Central memory CD8-positive, alpha-beta T cell (primary cell): ENCODE results near the gene HIRA.

ENCODE experiments used
- ATAC-seq: fragments of 150-1000 bp; cut with Tn5 transposase; replicated peaks from 2 replicates; pipeline ENCODE4 v1.10.0; 2022; ENCODE audit warnings: mild to moderate bottlenecking, moderate FRiP score, moderate number of reproducible peaks; ENCODE audit not compliant: poor library complexity, severe bottlenecking; ENCODE audit errors: extremely low read depth
- DNase-seq, 2 donors: peaks; one replicate each; pipeline ENCODE4 v3.0.0; 2021; ENCODE audit warnings: low spot score in 2 of 2
- H3K27ac Mint-ChIP-seq: one replicate; pipeline ENCODE4 v1.8.0; 2022; ENCODE audit warnings: low read depth, mild to moderate bottlenecking, moderate library complexity, mixed read lengths
- H3K27me3 Mint-ChIP-seq: one replicate; pipeline ENCODE4 v1.8.0; 2022; ENCODE audit warnings: mixed read lengths
- H3K36me3 Mint-ChIP-seq: one replicate; pipeline ENCODE4 v1.8.0; 2022; ENCODE audit warnings: mild to moderate bottlenecking, moderate library complexity, mixed read lengths; ENCODE audit not compliant: insufficient read depth
- H3K4me1 Mint-ChIP-seq: one replicate; pipeline ENCODE4 v1.8.0; 2022; ENCODE audit warnings: mixed read lengths
- H3K4me3 Mint-ChIP-seq: one replicate; pipeline ENCODE4 v1.8.0; 2022; ENCODE audit warnings: mild to moderate bottlenecking, moderate library complexity, mixed read lengths
- H3K9me3 Mint-ChIP-seq: one replicate; pipeline ENCODE4 v1.8.0; 2022; ENCODE audit warnings: mixed read lengths

The HIRA gene

GRCh38 chr22:19430890-19431541 lies 517 bp downstream of the HIRA start:
- peaks cover 35% of the 10 kb centered on the region for H3K36me3 Mint-ChIP-seq
- H3K27me3 Mint-ChIP-seq, result no peaks in the 10 kb centered on the region
- ATAC-seq, result no peak
- H3K9me3 Mint-ChIP-seq, result no peaks in the 10 kb centered on the region
- DNase-seq, result no peak
- peak overlapping the region; percentile 87 for H3K27ac Mint-ChIP-seq
- H3K4me3 Mint-ChIP-seq, result peak overlapping the region; percentile 88
- H3K4me1 Mint-ChIP-seq, result peaks cover 45% of the 10 kb centered on the region

GRCh38 chr22:19429950-19430889 lies 1.3 kb downstream of the HIRA start:
- peaks cover 30% of the 10 kb centered on the region for H3K36me3 Mint-ChIP-seq
- H3K27me3 Mint-ChIP-seq, result no peaks in the 10 kb centered on the region
- H3K4me1 Mint-ChIP-seq, result peaks cover 47% of the 10 kb centered on the region
- peak overlapping the region; percentile 87 for H3K27ac Mint-ChIP-seq
- ATAC-seq, result peak; percentile 35
- peak overlapping the region; percentile 88 for H3K4me3 Mint-ChIP-seq
- no peaks in the 10 kb centered on the region for H3K9me3 Mint-ChIP-seq
- peak in 1 of 2 donors; percentile 18 for DNase-seq

- H3K27ac Mint-ChIP-seq, result peak overlapping the region; percentile 94
- ATAC-seq (no peak), DNase-seq (no peak)
- peaks cover 71% of the 10 kb centered on the region for H3K4me1 Mint-ChIP-seq
- H3K36me3 Mint-ChIP-seq, result peaks cover 21% of the 10 kb centered on the region
- no peaks in the 10 kb centered on the region for H3K27me3 Mint-ChIP-seq
- no peak overlapping the region for H3K4me3 Mint-ChIP-seq
- no peaks in the 10 kb centered on the region for H3K9me3 Mint-ChIP-seq
These were observed 7.4 kb downstream of the HIRA start for GRCh38 chr22:19424186-19424500.

- no peak for DNase-seq
These were observed 8.9 kb downstream of the HIRA start for GRCh38 chr22:19422440-19423301.

GRCh38 chr22:19420321-19420720 lies 11.2 kb downstream of the HIRA start:
- Mint-ChIP-seq H3K9me3 (no peaks in the 10 kb centered on the region), H3K4me3 (peak overlapping the region; percentile 68)
- DNase-seq, result no peak

More at GRCh38 chr22:19422440-19423301, 8.9 kb downstream of the HIRA start:
- H3K9me3 Mint-ChIP-seq, result no peaks in the 10 kb centered on the region
- H3K4me3 Mint-ChIP-seq, result peak overlapping the region; percentile 26
- H3K4me1 Mint-ChIP-seq, result peaks cover 73% of the 10 kb centered on the region
- peaks cover 17% of the 10 kb centered on the region for H3K36me3 Mint-ChIP-seq
- no peak for ATAC-seq
- no peaks in the 10 kb centered on the region for H3K27me3 Mint-ChIP-seq
- peak overlapping the region; percentile 94 for H3K27ac Mint-ChIP-seq

GRCh38 chr22:19419464-19420178 lies 11.9 kb downstream of the HIRA start:
- Mint-ChIP-seq H3K27me3 (no peaks in the 10 kb centered on the region), H3K36me3 (peaks cover 14% of the 10 kb centered on the region), H3K27ac (peak overlapping the region; percentile 94), H3K4me1 (peaks cover 66% of the 10 kb centered on the region), H3K4me3 (peak overlapping the region; percentile 68), H3K9me3 (no peaks in the 10 kb centered on the region)
- ATAC-seq (peak; percentile 95), DNase-seq (peak; percentile 30 to 69)

More at GRCh38 chr22:19420321-19420720, 11.2 kb downstream of the HIRA start:
- H3K36me3 Mint-ChIP-seq, result peaks cover 14% of the 10 kb centered on the region
- H3K4me1 Mint-ChIP-seq, result peaks cover 66% of the 10 kb centered on the region
- ATAC-seq, result no peak
- peak overlapping the region; percentile 94 for H3K27ac Mint-ChIP-seq
- no peaks in the 10 kb centered on the region for H3K27me3 Mint-ChIP-seq

GRCh38 chr22:19419086-19419463 lies 12.5 kb downstream of the HIRA start:
- no peaks in the 10 kb centered on the region for H3K27me3 Mint-ChIP-seq
- H3K27ac Mint-ChIP-seq, result peak overlapping the region; percentile 94
- peaks cover 70% of the 10 kb centered on the region for H3K4me1 Mint-ChIP-seq
- no peaks in the 10 kb centered on the region for H3K9me3 Mint-ChIP-seq
- peaks cover 14% of the 10 kb centered on the region for H3K36me3 Mint-ChIP-seq
- DNase-seq (no peak), ATAC-seq (no peak)
- peak overlapping the region; percentile 68 for H3K4me3 Mint-ChIP-seq

- Mint-ChIP-seq H3K9me3 (no peaks in the 10 kb centered on the region), H3K27ac (peak overlapping the region; percentile 75), H3K36me3 (peaks cover 21% of the 10 kb centered on the region), H3K27me3 (no peaks in the 10 kb centered on the region), H3K4me3 (no peak overlapping the region), H3K4me1 (peaks cover 51% of the 10 kb centered on the region)
- ATAC-seq (no peak), DNase-seq (no peak)
These were observed 18.6 kb downstream of the HIRA start for GRCh38 chr22:19412923-19413322.

- no peaks in the 10 kb centered on the region for H3K9me3 Mint-ChIP-seq
- peak overlapping the region; percentile 75 for H3K27ac Mint-ChIP-seq
- H3K4me1 Mint-ChIP-seq, result peaks cover 47% of the 10 kb centered on the region
- H3K4me3 Mint-ChIP-seq, result no peak overlapping the region
- ATAC-seq, result no peak
- no peak for DNase-seq
- peaks cover 26% of the 10 kb centered on the region for H3K36me3 Mint-ChIP-seq
- no peaks in the 10 kb centered on the region for H3K27me3 Mint-ChIP-seq
These were observed 19.1 kb downstream of the HIRA start for GRCh38 chr22:19412478-19412877.

GRCh38 chr22:19411690-19412045 lies 19.9 kb downstream of the HIRA start:
- Mint-ChIP-seq H3K27me3 (no peaks in the 10 kb centered on the region), H3K4me3 (no peak overlapping the region), H3K9me3 (no peaks in the 10 kb centered on the region), H3K27ac (peak overlapping the region; percentile 75), H3K36me3 (peaks cover 33% of the 10 kb centered on the region), H3K4me1 (peaks cover 47% of the 10 kb centered on the region)
- DNase-seq (no peak), ATAC-seq (no peak)

GRCh38 chr22:19410941-19411689 lies 20.4 kb downstream of the HIRA start:
- H3K9me3 Mint-ChIP-seq, result no peaks in the 10 kb centered on the region
- H3K4me1 Mint-ChIP-seq, result peaks cover 44% of the 10 kb centered on the region
- peak overlapping the region; percentile 75 for H3K27ac Mint-ChIP-seq
- no peak overlapping the region for H3K4me3 Mint-ChIP-seq
- ATAC-seq, result no peak
- no peak for DNase-seq
- no peaks in the 10 kb centered on the region for H3K27me3 Mint-ChIP-seq
- H3K36me3 Mint-ChIP-seq, result peaks cover 38% of the 10 kb centered on the region
